Body of pancreas (tissue), 4 donors: ENCODE data around the gene ZEB2. TPM values are rescaled to one million over a fixed set of nuclear protein-coding genes. Genes with fewer than 3 reads are reported as not detected.

Experiments used
- ATAC-seq: fragments of 150-250 bp; one replicate; pipeline ENCODE4 v1.9.1; 2016
- DNase-seq, 4 donors: peaks; one replicate each; pipeline ENCODE4 v3.0.0-alpha.2; 2019
- H3K27ac ChIP-seq, 4 donors: fragments of 200-600 bp; sonication (generic); 1 replicate in 3 of 4; 2 replicates in 1 of 4; pipeline versions ENCODE4 v1.5.1 to v1.6.1; 2016 to 2019; ENCODE audit warnings: mild to moderate bottlenecking in 1 of 4, mixed read lengths in 1 of 4, moderate library complexity in 1 of 4
- H3K27me3 ChIP-seq, 2 donors: fragments of 200-600 bp; sonication (generic); one replicate each; pipeline ENCODE4 v1.6.0; 2016; ENCODE audit warnings: mild to moderate bottlenecking in 1 of 2
- H3K36me3 ChIP-seq, 2 donors: fragments of 200-600 bp; sonication (generic); replicated peaks in 1 of 2; 2 replicates each; pipeline ENCODE4 v1.5.1; 2016; ENCODE audit warnings: low read depth in 2 of 2; ENCODE audit not compliant: insufficient read depth in 1 of 2
- H3K4me1 ChIP-seq: fragments of 200-600 bp; sonication (generic); one replicate; pipeline ENCODE4 v1.6.0; 2016
- H3K4me3 ChIP-seq, 2 donors: fragments of 200-600 bp; sonication (generic); 1 replicate in 1 of 2; 2 replicates in 1 of 2; pipeline ENCODE4 v1.5.1; 2016 to 2019
- H3K9me3 ChIP-seq, 3 donors: fragments of 200-600 bp; sonication (generic); 1 replicate in 2 of 3; 2 replicates in 1 of 3; pipeline ENCODE4 v1.5.1; 2016
- CTCF ChIP-seq, 7 experiments: fragments of 450-650 bp in 4 of 7; fragments of 200-600 bp in 3 of 7; sonication (generic) in 3 of 7; IDR thresholded peaks; one replicate each; pipeline ENCODE4 v1.5.1; 2016 to 2019; ENCODE audit warnings: antibody characterized with exemption in 7 of 7
- POLR2A ChIP-seq, 3 donors: fragments of 450-650 bp; IDR thresholded peaks; one replicate each; pipeline ENCODE4 v1.6.1; 2016; ENCODE audit warnings: antibody characterized with exemption in 3 of 3, mild to moderate bottlenecking in 2 of 3
- WGBS, 2 donors: methylation state at CpG; one replicate each; pipeline ENCODE4 v1.1.5; 2017; 5-methylcytosine and 5-hydroxymethylcytosine counted together
- intact Hi-C: fragments of 100-400 bp; cut with DNase I; formaldehyde crosslinking; loops from one replicate; pipeline ENCODE4 v1.15.1; 2023
- total RNA-seq, 2 donors: library from RNA; depleted of rRNA; stranded (reverse); fragments of >200 nt; gene quantifications; one replicate each; pipeline ENCODE4 v1.1.0, GENCODE V29; 2016

Gene ZEB2
- total RNA-seq, 2 donors from 2014 or later: 18.5 to 24.6 TPM

DNA sequence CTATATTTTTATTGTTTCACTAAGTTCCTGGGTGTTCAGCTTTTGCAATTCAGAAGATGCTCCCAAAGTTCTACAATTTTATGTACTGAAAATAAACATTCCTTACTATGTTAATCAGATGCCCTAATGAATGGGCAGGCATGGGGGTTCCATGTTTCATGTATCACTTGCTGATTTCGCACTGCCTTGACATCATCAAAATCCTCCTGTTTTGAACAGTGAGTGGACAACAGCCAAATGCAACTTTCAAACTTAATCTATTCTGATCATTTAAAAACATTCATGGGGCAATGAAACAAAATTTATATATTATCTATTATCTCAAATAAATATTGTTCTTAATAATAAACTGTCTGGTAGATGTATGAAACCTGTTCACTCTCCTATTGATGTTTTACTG, 43.2 kb downstream of the ZEB2 start:
- 87 to 88% methylated on average over 1 of the region's 1 CpG for WGBS, 2 donors
- Histone ChIP-seq H3K27ac (no peak overlapping the region), H3K4me1 (peaks cover 10% of the 10 kb centered on the region), H3K36me3 (no peaks in the 10 kb centered on the region), H3K9me3 (no peaks in the 10 kb centered on the region), H3K27me3 (no peaks in the 10 kb centered on the region), H3K4me3 (no peak overlapping the region)
- no peak for TF ChIP-seq CTCF (IDR thresholded peaks at IDR 0.05)
- TF ChIP-seq POLR2A (IDR thresholded peaks at IDR 0.05): no peak
- ATAC-seq (no peak), DNase-seq (no peak)
- intact Hi-C loops: no loop called here

DNA sequence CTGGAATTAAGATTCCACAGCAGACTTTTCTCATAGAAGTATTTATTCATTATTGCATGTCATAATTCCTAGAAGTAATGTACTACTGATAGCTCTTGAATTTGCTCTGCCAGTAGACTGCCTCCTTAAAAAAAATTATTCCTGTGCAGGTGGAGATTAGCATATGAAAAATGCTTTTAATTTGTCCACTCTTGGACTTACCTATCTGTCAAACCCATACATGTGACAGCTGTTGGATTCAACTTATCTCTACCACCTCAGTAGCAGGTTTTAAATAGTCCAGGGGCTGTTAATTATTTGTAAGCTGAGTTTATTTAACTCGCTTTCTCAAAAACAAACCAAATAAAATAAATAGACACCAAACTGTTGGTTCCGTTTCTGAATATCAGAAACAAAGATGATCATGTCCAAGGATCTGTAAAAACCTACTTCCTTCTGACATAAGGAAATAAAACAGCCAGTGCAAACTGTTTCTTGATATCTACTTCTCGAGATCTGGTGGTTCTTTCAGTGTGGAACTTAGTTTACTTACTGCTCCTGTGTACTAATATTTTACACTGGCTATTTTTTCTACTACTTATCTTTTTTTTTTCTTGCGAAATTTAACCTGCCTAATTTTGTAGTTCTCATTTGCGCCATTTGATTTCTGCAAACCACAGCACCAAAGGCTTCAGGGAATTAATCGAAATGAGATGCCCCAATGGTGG, 44.2 kb downstream of the ZEB2 start:
- Histone ChIP-seq H3K4me3 (no peak overlapping the region), H3K36me3 (no peaks in the 10 kb centered on the region), H3K9me3 (no peaks in the 10 kb centered on the region), H3K27ac (no peak overlapping the region), H3K4me1 (peaks cover 10% of the 10 kb centered on the region), H3K27me3 (no peaks in the 10 kb centered on the region)
- intact Hi-C loops: no loop called here
- no peak for ATAC-seq
- TF ChIP-seq POLR2A (IDR thresholded peaks at IDR 0.05) (no peak), CTCF (IDR thresholded peaks at IDR 0.05) (no peak)
- WGBS, 2 donors: 41 to 42% methylated on average over 6 of the region's 6 CpGs
- DNase-seq: no peak

- peaks cover 10% of the 10 kb centered on the region for H3K4me1 ChIP-seq
- TF ChIP-seq CTCF (IDR thresholded peaks at IDR 0.05) (no peak), POLR2A (IDR thresholded peaks at IDR 0.05) (no peak)
- no peak overlapping the region for H3K4me3 ChIP-seq
- no peaks in the 10 kb centered on the region for H3K36me3 ChIP-seq
- no peak for ATAC-seq
- DNase-seq: no peak
- no peaks in the 10 kb centered on the region for H3K27me3 ChIP-seq
- H3K9me3 ChIP-seq: no peaks in the 10 kb centered on the region
- no peak overlapping the region for H3K27ac ChIP-seq
- intact Hi-C loops: no loop called here
- 32 to 44% methylated on average over 2 of the region's 2 CpGs for WGBS, 2 donors
Observed at GRCh38 chr2:144475044-144475443, 44.9 kb downstream of the ZEB2 start.

- Histone ChIP-seq H3K4me1 (peaks cover 10% of the 10 kb centered on the region), H3K36me3 (no peaks in the 10 kb centered on the region), H3K27ac (no peak overlapping the region), H3K9me3 (no peaks in the 10 kb centered on the region), H3K4me3 (no peak overlapping the region), H3K27me3 (no peaks in the 10 kb centered on the region)
- intact Hi-C loops: no loop called here
- ATAC-seq (no peak), DNase-seq (no peak)
- 87 to 92% methylated on average over 5 of the region's 5 CpGs for WGBS, 2 donors
- TF ChIP-seq POLR2A (IDR thresholded peaks at IDR 0.05) (no peak), CTCF (IDR thresholded peaks at IDR 0.05) (no peak)
Observed at GRCh38 chr2:144474017-144474416, 45.9 kb downstream of the ZEB2 start.

DNA sequence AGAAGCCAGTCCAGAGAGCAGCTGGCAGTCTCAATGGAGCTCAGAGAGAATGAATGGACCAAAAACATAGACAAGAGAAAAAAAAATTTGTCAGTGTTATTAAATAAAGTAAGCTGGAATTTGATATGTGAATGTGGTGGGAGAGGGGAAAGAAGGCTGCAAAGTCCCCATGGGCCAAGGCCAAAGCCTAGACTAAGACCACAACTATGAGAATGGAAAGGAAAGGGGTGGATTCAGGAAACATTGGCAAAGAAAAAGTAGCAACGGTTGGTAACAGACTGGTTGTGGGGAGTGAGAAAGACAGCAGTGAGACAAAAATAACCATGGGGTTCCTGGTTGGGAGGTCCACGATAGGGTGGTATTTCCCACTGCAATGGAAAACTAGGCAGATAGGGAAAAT, 47.0 kb downstream of the ZEB2 start:
- H3K27ac ChIP-seq: no peak overlapping the region
- H3K36me3 ChIP-seq: no peaks in the 10 kb centered on the region
- WGBS, 2 donors: 57 to 72% methylated on average over 2 of the region's 2 CpGs
- DNase-seq (no peak), ATAC-seq (no peak)
- H3K4me3 ChIP-seq: no peak overlapping the region
- no peaks in the 10 kb centered on the region for H3K9me3 ChIP-seq
- intact Hi-C loops: no loop called here
- TF ChIP-seq POLR2A (IDR thresholded peaks at IDR 0.05) (no peak), CTCF (IDR thresholded peaks at IDR 0.05) (no peak)
- H3K27me3 ChIP-seq: no peaks in the 10 kb centered on the region
- peaks cover 10% of the 10 kb centered on the region for H3K4me1 ChIP-seq
